NCI-H446 treated with DMSO at 0.1 percent for 48 hours (cell line): ENCODE results near the gene OLIG1.

ENCODE experiments used
- DNase-seq: peaks from one replicate; lab custom pipeline; 2025; lab: John Stamatoyannopoulos, UW

The OLIG1 gene, protein sequence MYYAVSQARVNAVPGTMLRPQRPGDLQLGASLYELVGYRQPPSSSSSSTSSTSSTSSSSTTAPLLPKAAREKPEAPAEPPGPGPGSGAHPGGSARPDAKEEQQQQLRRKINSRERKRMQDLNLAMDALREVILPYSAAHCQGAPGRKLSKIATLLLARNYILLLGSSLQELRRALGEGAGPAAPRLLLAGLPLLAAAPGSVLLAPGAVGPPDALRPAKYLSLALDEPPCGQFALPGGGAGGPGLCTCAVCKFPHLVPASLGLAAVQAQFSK

DNA sequence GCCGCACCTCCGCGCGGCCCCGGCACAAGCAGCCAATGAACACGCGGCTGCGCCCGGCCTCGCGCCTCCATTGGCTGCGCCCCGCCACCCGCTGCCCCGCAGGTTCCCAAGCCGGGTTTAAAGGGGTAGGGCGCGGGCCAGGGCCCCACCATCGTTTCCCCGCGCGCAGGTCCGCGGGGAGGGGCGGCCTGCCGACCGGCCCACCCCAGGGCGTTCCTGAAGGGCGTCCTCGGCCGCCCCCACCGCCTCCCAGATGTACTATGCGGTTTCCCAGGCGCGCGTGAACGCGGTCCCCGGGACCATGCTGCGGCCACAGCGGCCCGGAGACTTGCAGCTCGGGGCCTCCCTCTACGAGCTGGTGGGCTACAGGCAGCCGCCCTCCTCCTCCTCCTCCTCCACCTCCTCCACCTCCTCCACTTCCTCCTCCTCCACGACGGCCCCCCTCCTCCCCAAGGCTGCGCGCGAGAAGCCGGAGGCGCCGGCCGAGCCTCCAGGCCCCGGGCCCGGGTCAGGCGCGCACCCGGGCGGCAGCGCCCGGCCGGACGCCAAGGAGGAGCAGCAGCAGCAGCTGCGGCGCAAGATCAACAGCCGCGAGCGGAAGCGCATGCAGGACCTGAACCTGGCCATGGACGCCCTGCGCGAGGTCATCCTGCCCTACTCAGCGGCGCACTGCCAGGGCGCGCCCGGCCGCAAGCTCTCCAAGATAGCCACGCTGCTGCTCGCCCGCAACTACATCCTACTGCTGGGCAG is at the start of gene OLIG1:
OLIG1 (plus strand) TSS at position 148 of the 750 bp plus-strand sequence; CDS start at position 254, 106 bp downstream.
- no peak for DNase-seq

DNA sequence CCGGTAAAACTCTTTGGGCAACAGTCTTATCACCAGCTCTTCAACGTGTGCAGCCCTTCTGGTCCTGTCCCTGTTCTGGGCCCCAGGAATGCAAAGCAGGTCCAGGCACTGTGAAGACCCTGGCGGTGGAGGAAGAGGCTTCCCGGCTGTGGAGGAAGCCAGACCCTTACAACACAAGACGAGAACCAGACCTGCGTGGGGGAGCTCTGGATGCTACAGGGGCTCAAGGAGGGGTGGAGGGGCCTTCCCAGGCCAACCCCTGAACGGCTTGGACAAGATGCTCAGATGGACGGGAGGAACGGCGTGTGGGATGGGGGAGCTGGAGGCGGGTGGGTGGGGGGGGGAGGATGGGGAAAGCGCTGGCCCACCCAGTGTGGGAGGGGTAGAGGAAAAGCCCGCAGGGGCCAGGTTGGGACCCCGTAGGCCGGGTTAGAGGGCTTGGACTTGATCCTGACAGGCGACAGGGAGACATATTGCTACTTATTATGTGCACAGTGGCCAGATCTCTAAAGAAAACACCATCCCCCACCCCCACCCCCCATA is 49.3 kb upstream of the OLIG1 start:
- no peak for DNase-seq

DNA sequence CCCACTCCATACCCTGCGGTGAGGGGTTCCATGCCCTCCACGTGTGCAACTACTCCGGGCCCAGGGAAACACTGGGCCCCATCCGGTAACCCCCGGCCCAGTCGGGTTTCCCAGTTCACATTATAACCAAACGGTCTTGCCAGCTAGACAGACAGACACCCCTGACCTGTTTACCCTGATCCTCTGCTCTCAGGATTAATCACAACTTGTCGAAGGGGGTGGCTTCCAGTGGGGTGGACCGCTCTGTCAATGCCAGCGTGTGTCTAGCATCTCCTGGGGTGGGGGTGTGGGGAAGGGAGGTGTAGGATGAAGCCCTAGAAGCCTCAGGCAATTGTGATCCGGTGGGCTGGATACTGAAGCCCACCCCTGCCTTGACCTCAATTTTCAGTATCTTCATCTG is 48.8 kb upstream of the OLIG1 start:
- no peak for DNase-seq

DNA sequence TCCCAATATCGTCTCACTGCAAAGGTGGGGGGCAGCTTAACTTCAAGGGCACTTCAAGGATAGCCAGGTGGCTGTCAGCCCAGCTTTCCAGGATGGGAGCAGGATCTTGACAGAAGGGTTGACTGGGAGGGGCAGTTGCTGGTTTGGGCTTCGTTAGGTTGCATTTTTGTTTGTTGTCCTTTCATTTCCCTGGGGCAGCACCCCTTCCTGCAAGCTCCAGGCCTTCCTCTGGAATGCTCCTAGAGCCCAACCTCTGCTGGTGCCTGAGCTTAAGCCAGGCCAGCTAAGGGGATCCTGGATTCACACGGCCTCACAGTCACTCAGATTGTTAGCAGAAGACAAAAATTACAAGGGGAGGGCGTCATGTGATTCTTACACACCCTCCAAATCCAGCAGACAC is 48.3 kb upstream of the OLIG1 start:
- DNase-seq = no peak

DNA sequence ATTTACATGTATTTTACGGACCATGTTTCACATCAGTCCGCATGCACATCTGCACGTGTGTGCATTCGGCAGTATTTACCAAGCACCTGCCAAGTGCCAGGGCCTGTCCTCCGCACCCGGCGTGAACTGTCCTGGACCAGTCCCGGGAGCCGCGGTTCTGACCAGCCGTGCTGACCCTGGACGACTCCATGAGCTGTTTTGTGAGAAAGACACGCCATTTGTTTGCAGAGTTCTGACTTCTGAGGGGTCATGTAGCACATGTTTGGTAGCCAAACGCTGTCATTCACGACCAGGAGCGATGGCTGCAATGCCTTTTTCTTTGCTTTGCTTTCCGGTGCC is 47.5 kb upstream of the OLIG1 start:
- DNase-seq = no peak

DNA sequence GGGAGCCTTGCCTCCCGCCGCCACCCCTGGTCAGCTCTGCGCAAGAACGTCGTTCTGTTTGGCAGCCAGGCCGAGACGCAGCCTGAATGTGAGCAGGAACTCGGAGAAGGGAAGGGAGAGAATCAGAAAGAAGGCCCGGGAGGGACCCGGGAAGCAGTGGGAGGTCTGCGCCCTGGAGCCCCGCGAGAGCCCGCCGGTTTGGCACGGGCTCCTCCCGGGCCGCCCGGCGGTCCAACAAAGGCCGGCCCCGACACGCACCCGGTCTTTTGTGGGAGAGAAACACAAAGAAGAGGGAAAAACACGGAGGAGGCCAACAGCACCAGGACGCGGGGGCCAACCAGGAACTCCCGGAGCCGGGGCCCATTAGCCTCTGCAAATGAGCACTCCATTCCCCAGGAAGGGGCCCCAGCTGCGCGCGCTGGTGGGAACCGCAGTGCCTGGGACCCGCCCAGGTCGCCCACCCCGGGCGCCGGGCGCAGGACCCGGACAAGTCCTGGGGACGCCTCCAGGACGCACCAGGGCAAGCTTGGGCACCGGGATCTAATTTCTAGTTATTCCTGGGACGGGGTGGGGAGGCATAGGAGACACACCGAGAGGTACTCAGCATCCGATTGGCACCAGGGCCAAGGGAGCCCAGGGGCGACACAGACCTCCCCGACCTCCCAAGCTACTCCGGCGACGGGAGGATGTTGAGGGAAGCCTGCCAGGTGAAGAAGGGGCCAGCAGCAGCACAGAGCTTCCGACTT is 46.9 kb upstream of the OLIG1 start:
- DNase-seq = no peak

DNA sequence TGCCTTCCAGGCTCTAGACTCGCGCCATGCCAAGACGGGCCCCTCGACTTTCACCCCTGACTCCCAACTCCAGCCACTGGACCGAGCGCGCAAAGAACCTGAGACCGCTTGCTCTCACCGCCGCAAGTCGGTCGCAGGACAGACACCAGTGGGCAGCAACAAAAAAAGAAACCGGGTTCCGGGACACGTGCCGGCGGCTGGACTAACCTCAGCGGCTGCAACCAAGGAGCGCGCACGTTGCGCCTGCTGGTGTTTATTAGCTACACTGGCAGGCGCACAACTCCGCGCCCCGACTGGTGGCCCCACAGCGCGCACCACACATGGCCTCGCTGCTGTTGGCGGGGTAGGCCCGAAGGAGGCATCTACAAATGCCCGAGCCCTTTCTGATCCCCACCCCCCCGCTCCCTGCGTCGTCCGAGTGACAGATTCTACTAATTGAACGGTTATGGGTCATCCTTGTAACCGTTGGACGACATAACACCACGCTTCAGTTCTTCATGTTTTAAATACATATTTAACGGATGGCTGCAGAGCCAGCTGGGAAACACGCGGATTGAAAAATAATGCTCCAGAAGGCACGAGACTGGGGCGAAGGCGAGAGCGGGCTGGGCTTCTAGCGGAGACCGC is 46.3 kb upstream of the OLIG1 start:
- DNase-seq = no peak

DNA sequence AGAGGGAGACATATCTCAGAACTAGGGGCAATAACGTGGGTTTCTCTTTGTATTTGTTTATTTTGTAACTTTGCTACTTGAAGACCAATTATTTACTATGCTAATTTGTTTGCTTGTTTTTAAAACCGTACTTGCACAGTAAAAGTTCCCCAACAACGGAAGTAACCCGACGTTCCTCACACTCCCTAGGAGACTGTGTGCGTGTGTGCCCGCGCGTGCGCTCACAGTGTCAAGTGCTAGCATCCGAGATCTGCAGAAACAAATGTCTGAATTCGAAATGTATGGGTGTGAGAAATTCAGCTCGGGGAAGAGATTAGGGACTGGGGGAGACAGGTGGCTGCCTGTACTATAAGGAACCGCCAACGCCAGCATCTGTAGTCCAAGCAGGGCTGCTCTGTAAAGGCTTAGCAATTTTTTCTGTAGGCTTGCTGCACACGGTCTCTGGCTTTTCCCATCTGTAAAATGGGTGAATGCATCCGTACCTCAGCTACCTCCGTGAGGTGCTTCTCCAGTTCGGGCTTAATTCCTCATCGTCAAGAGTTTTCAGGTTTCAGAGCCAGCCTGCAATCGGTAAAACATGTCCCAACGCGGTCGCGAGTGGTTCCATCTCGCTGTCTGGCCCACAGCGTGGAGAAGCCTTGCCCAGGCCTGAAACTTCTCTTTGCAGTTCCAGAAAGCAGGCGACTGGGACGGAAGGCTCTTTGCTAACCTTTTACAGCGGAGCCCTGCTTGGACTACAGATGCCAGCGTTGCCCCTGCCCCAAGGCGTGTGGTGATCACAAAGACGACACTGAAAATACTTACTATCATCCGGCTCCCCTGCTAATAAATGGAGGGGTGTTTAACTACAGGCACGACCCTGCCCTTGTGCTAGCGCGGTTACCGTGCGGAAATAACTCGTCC is 45.5 kb upstream of the OLIG1 start:
- DNase-seq = no peak

DNA sequence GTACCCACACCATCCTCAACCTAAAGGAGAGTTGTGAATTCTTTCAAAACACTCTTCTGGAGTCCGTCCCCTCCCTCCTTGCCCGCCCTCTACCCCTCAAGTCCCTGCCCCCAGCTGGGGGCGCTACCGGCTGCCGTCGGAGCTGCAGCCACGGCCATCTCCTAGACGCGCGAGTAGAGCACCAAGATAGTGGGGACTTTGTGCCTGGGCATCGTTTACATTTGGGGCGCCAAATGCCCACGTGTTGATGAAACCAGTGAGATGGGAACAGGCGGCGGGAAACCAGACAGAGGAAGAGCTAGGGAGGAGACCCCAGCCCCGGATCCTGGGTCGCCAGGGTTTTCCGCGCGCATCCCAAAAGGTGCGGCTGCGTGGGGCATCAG is 44.8 kb upstream of the OLIG1 start:
- DNase-seq = no peak

DNA sequence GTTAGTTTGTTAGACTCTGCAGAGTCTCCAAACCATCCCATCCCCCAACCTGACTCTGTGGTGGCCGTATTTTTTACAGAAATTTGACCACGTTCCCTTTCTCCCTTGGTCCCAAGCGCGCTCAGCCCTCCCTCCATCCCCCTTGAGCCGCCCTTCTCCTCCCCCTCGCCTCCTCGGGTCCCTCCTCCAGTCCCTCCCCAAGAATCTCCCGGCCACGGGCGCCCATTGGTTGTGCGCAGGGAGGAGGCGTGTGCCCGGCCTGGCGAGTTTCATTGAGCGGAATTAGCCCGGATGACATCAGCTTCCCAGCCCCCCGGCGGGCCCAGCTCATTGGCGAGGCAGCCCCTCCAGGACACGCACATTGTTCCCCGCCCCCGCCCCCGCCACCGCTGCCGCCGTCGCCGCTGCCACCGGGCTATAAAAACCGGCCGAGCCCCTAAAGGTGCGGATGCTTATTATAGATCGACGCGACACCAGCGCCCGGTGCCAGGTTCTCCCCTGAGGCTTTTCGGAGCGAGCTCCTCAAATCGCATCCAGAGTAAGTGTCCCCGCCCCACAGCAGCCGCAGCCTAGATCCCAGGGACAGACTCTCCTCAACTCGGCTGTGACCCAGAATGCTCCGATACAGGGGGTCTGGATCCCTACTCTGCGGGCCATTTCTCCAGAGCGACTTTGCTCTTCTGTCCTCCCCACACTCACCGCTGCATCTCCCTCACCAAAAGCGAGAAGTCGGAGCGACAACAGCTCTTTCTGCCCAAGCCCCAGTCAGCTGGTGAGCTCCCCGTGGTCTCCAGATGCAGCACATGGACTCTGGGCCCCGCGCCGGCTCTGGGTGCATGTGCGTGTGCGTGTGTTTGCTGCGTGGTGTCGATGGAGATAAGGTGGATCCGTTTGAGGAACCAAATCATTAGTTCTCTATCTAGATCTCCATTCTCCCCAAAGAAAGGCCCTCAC is 44.2 kb upstream of the OLIG1 start, which contains the start of gene OLIG2:
OLIG2 (plus strand) TSS at position 447 of the 954 bp plus-strand sequence. CDS start 928 bp downstream, outside the sequence.
- no peak for DNase-seq

DNA sequence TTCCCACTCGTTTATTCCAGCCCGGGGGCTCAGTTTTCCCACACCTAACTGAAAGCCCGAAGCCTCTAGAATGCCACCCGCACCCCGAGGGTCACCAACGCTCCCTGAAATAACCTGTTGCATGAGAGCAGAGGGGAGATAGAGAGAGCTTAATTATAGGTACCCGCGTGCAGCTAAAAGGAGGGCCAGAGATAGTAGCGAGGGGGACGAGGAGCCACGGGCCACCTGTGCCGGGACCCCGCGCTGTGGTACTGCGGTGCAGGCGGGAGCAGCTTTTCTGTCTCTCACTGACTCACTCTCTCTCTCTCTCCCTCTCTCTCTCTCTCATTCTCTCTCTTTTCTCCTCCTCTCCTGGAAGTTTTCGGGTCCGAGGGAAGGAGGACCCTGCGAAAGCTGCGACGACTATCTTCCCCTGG is 43.5 kb upstream of the OLIG1 start:
- DNase-seq = no peak

DNA sequence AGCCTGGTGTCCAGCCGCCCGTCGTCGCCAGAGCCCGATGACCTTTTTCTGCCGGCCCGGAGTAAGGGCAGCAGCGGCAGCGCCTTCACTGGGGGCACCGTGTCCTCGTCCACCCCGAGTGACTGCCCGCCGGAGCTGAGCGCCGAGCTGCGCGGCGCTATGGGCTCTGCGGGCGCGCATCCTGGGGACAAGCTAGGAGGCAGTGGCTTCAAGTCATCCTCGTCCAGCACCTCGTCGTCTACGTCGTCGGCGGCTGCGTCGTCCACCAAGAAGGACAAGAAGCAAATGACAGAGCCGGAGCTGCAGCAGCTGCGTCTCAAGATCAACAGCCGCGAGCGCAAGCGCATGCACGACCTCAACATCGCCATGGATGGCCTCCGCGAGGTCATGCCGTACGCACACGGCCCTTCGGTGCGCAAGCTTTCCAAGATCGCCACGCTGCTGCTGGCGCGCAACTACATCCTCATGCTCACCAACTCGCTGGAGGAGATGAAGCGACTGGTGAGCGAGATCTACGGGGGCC is 43.0 kb upstream of the OLIG1 start:
- DNase-seq = no peak

DNA sequence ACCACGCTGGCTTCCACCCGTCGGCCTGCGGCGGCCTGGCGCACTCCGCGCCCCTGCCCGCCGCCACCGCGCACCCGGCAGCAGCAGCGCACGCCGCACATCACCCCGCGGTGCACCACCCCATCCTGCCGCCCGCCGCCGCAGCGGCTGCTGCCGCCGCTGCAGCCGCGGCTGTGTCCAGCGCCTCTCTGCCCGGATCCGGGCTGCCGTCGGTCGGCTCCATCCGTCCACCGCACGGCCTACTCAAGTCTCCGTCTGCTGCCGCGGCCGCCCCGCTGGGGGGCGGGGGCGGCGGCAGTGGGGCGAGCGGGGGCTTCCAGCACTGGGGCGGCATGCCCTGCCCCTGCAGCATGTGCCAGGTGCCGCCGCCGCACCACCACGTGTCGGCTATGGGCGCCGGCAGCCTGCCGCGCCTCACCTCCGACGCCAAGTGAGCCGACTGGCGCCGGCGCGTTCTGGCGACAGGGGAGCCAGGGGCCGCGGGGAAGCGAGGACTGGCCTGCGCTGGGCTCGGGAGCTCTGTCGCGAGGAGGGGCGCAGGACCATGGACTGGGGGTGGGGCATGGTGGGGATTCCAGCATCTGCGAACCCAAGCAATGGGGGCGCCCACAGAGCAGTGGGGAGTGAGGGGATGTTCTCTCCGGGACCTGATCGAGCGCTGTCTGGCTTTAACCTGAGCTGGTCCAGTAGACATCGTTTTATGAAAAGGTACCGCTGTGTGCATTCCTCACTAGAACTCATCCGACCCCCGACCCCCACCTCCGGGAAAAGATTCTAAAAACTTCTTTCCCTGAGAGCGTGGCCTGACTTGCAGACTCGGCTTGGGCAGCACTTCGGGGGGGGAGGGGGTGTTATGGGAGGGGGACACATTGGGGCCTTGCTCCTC is 42.3 kb upstream of the OLIG1 start:
- no peak for DNase-seq

DNA sequence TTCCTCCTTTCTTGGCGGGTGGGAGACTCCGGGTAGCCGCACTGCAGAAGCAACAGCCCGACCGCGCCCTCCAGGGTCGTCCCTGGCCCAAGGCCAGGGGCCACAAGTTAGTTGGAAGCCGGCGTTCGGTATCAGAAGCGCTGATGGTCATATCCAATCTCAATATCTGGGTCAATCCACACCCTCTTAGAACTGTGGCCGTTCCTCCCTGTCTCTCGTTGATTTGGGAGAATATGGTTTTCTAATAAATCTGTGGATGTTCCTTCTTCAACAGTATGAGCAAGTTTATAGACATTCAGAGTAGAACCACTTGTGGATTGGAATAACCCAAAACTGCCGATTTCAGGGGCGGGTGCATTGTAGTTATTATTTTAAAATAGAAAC is 41.7 kb upstream of the OLIG1 start:
- no peak for DNase-seq

DNA sequence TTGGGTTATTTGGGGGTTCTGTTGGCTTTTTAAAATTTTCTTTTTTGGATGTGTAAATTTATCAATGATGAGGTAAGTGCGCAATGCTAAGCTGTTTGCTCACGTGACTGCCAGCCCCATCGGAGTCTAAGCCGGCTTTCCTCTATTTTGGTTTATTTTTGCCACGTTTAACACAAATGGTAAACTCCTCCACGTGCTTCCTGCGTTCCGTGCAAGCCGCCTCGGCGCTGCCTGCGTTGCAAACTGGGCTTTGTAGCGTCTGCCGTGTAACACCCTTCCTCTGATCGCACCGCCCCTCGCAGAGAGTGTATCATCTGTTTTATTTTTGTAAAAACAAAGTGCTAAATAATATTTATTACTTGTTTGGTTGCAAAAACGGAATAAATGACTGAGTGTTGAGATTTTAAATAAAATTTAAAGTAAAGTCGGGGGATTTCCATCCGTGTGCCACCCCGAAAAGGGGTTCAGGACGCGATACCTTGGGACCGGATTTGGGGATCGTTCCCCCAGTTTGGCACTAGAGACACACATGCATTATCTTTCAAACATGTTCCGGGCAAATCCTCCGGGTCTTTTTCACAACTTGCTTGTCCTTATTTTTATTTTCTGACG is 41.1 kb upstream of the OLIG1 start:
- no peak for DNase-seq

DNA sequence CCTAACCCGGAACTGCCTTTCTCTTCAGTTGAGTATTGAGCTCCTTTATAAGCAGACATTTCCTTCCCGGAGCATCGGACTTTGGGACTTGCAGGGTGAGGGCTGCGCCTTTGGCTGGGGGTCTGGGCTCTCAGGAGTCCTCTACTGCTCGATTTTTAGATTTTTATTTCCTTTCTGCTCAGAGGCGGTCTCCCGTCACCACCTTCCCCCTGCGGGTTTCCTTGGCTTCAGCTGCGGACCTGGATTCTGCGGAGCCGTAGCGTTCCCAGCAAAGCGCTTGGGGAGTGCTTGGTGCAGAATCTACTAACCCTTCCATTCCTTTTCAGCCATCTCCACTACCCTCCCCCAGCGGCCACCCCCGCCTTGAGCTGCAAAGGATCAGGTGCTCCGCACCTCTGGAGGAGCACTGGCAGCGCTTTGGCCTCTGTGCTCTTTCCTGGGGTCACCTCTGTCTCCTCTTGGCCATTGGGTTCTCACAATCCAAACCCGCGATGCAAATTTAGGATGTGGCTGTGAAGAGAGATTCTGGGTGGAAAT is 40.5 kb upstream of the OLIG1 start:
- DNase-seq = no peak

DNA sequence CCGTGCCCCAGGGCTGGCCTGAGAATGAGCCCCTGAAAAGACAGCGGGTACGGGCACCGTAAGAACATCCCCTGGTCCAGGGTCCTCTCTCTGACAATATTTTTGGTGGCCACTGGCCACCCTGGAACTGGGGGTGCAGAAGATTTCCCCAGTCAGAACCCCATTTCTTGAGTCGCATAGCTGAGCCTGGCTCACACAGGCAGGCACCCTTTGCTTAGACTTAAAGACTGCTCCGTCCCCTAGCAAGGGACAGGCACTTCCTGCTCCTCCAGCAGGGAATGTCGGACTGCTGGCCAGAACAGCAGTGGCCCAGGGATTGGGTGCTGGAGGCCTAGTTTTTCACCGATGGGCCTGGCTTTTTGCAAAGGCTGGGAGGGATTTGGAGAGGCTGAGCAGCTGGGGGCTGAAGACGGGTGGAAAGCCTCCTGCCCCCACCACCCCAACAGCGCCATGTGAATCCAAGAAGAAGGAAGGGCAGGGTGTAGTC is 39.9 kb upstream of the OLIG1 start:
- no peak for DNase-seq

DNA sequence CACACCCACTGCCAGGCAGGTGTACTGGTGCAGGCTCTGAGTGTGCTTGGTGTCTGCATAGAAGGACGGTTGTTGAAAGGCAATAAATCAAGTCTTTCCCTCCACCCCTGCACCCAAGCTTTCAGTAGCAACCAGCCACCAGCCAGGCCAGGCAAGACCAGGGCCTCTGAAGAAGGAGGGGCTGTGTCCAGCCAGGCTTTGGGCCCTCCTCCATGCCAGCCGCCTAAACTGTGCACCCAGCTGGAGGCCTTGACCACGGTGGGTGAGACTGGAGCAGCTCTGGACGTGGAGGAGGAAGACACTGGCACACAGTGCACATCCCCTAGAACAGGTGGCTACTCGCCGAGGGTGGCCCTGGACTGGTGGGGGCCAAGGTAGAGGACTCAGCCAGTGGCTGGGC is 39.3 kb upstream of the OLIG1 start:
- DNase-seq = no peak
